ENCODE results near the gene ECPAS. TPM values are rescaled to one million over a fixed set of nuclear protein-coding genes. Genes with fewer than 3 reads are reported as not detected.

Gene ECPAS
- total RNA-seq, 1 donor from 2014 or later: 89.7 TPM

DNA sequence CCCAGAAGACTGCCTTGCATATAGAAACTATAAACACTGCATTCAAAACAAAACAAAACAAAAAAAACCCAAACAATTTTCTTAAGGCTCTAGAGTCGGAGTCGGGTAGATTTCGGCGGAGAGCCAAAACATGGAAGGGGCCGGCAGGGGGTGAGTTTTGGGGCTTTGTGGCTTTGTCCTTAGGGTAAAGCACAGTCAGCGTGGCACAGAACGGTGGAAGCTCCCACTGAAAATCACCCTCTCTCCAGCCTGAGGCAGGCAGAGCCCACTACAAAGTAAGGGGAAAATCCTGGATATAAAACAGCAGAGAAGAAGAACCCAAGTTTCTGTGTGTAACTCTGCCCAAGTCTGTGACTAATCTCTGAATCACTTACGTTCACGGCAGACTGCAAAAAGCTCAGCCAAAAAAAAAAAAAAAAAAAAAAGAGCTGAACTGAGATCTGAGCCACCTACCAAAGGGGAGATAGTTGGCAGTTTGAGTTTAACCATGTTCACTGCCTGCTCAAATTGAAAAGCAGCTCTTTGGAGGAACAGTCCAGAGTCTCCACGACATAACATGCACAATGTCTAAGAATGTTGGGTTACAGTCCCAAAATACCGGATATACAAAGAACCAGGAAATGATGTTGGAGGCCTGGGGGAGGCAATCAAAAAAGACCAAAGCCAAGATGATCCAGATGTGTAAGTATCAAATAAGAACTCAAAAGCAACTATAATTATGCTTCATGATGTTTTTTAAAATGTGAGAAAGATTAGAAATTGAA is 127.5 kb downstream of the ECPAS start:
- peak overlapping the region; percentile 78 for H3K27ac ChIP-seq (ENCODE audit: low read depth, low read length)
- no peak for TF ChIP-seq EZH2 (IDR thresholded peaks at IDR 0.05; ENCODE audit: insufficient read depth, low read length)
- TF ChIP-seq, protein P1, sequence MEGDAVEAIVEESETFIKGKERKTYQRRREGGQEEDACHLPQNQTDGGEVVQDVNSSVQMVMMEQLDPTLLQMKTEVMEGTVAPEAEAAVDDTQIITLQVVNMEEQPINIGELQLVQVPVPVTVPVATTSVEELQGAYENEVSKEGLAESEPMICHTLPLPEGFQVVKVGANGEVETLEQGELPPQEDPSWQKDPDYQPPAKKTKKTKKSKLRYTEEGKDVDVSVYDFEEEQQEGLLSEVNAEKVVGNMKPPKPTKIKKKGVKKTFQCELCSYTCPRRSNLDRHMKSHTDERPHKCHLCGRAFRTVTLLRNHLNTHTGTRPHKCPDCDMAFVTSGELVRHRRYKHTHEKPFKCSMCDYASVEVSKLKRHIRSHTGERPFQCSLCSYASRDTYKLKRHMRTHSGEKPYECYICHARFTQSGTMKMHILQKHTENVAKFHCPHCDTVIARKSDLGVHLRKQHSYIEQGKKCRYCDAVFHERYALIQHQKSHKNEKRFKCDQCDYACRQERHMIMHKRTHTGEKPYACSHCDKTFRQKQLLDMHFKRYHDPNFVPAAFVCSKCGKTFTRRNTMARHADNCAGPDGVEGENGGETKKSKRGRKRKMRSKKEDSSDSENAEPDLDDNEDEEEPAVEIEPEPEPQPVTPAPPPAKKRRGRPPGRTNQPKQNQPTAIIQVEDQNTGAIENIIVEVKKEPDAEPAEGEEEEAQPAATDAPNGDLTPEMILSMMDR (IDR thresholded peaks at IDR 0.05; ENCODE audit: insufficient read depth, low read depth, low read length): no peak
- H3K27me3 ChIP-seq (ENCODE audit: insufficient read depth, low read length): no peaks in the 10 kb centered on the region
- peak overlapping the region; percentile 66 for H3K9ac ChIP-seq (ENCODE audit: low read length)
- no peaks in the 10 kb centered on the region for H3K27me3 Mint-ChIP-seq (ENCODE audit: low read depth, unreplicated experiment)
- H3K4me1 ChIP-seq (ENCODE audit: insufficient read depth, low read length): peaks cover 2% of the 10 kb centered on the region
- H3K9me3 ChIP-seq (ENCODE audit: insufficient read depth, low read depth, low read length): no peaks in the 10 kb centered on the region
- H3K27ac Mint-ChIP-seq (ENCODE audit: unreplicated experiment): peak overlapping the region; percentile 94
- no peaks in the 10 kb centered on the region for H3K9me3 Mint-ChIP-seq (ENCODE audit: unreplicated experiment)
- H3K4me3 Mint-ChIP-seq (ENCODE audit: unreplicated experiment): no peak overlapping the region
- peak overlapping the region; percentile 29 for H2AFZ ChIP-seq (ENCODE audit: low read depth, low read length)
- peak overlapping the region; percentile 85 for H3K4me2 ChIP-seq (ENCODE audit: low read length)
- no peaks in the 10 kb centered on the region for H4K20me1 ChIP-seq (ENCODE audit: insufficient read depth, low read length)
- peaks cover 10% of the 10 kb centered on the region for H3K36me3 ChIP-seq (ENCODE audit: insufficient read depth, low read length)
- DNase-seq (ENCODE audit: low read depth) (peak; percentile 91), FAIRE-seq (peak; percentile 45)
- peaks cover 18% of the 10 kb centered on the region for H3K4me1 Mint-ChIP-seq (ENCODE audit: low read depth, unreplicated experiment)
- peaks cover 5% of the 10 kb centered on the region for H3K36me3 Mint-ChIP-seq (ENCODE audit: low read depth, unreplicated experiment)
- no peaks in the 10 kb centered on the region for H3K79me2 ChIP-seq (ENCODE audit: insufficient read depth, low read length)
- peak overlapping the region; percentile 45 for H3K4me3 ChIP-seq (ENCODE audit: insufficient read depth, low read depth, low read length)

DNA sequence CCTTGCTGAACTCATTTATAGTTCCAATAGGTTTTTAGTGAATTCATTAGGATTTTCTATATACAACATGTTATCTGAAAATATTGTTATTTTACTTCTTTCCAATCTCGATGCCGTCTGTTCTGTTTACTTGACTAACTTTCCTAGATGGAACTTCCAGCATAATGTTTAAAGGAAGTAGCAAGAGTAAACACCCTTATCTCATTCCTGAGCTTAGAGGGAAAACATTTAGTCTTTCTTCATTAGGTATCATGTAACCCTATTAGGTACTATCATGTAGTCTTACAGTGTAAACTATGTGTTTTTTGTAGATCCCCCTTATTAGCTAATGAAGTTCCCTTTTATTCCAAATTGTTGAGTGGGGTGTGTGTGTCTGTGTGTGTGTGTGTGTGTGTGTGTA is 131.6 kb downstream of the ECPAS start:
- Histone ChIP-seq H3K27ac (ENCODE audit: low read depth, low read length) (no peak overlapping the region), H4K20me1 (ENCODE audit: insufficient read depth, low read length) (no peaks in the 10 kb centered on the region), H3K4me2 (ENCODE audit: low read length) (no peak overlapping the region), H2AFZ (ENCODE audit: low read depth, low read length) (no peak overlapping the region), H3K4me1 (ENCODE audit: insufficient read depth, low read length) (peaks cover 2% of the 10 kb centered on the region), H3K79me2 (ENCODE audit: insufficient read depth, low read length) (no peaks in the 10 kb centered on the region), H3K9me3 (ENCODE audit: insufficient read depth, low read depth, low read length) (no peaks in the 10 kb centered on the region), H3K36me3 (ENCODE audit: insufficient read depth, low read length) (no peaks in the 10 kb centered on the region), H3K9ac (ENCODE audit: low read length) (no peak overlapping the region), H3K27me3 (ENCODE audit: insufficient read depth, low read length) (no peaks in the 10 kb centered on the region), H3K4me3 (ENCODE audit: insufficient read depth, low read depth, low read length) (no peak overlapping the region)
- Mint-ChIP-seq H3K9me3 (ENCODE audit: unreplicated experiment) (no peaks in the 10 kb centered on the region), H3K27me3 (ENCODE audit: low read depth, unreplicated experiment) (no peaks in the 10 kb centered on the region), H3K27ac (ENCODE audit: unreplicated experiment) (no peak overlapping the region), H3K4me3 (ENCODE audit: unreplicated experiment) (no peak overlapping the region), H3K36me3 (ENCODE audit: low read depth, unreplicated experiment) (peaks cover 1% of the 10 kb centered on the region), H3K4me1 (ENCODE audit: low read depth, unreplicated experiment) (peaks cover 19% of the 10 kb centered on the region)
- no peak for TF ChIP-seq EZH2 (IDR thresholded peaks at IDR 0.05; ENCODE audit: insufficient read depth, low read length)
- FAIRE-seq (no peak), DNase-seq (ENCODE audit: low read depth) (no peak)

DNA sequence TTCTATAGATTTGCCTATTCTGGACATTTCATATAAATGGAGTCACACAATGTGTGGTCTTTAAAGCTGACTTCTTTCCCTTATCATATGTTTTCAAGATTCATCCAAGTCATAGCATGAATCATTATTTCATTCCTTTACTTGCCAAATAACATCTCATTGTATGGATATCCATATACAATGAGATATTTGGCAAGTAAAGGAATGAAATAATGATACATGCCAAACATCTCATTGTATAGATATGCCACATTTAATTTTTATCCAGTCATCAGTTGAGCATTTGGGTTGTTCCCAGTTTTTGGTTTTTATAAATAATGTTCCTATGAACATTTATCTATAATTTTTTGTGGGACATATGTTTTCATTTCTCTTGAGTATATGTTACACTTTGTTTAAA is 133.6 kb downstream of the ECPAS start:
- H3K27ac Mint-ChIP-seq (ENCODE audit: unreplicated experiment): no peak overlapping the region
- H3K9me3 Mint-ChIP-seq (ENCODE audit: unreplicated experiment): no peaks in the 10 kb centered on the region
- H3K36me3 Mint-ChIP-seq (ENCODE audit: low read depth, unreplicated experiment): peaks cover 1% of the 10 kb centered on the region
- Histone ChIP-seq H3K27ac (ENCODE audit: low read depth, low read length) (no peak overlapping the region), H3K4me3 (ENCODE audit: insufficient read depth, low read depth, low read length) (no peak overlapping the region), H3K9ac (ENCODE audit: low read length) (no peak overlapping the region), H3K4me2 (ENCODE audit: low read length) (no peak overlapping the region), H3K79me2 (ENCODE audit: insufficient read depth, low read length) (no peaks in the 10 kb centered on the region), H3K27me3 (ENCODE audit: insufficient read depth, low read length) (no peaks in the 10 kb centered on the region), H3K9me3 (ENCODE audit: insufficient read depth, low read depth, low read length) (no peaks in the 10 kb centered on the region), H3K4me1 (ENCODE audit: insufficient read depth, low read length) (no peaks in the 10 kb centered on the region), H2AFZ (ENCODE audit: low read depth, low read length) (no peak overlapping the region), H4K20me1 (ENCODE audit: insufficient read depth, low read length) (no peaks in the 10 kb centered on the region), H3K36me3 (ENCODE audit: insufficient read depth, low read length) (no peaks in the 10 kb centered on the region)
- no peak for FAIRE-seq
- peak; percentile 1 for DNase-seq (ENCODE audit: low read depth)
- H3K4me3 Mint-ChIP-seq (ENCODE audit: unreplicated experiment): no peak overlapping the region
- no peaks in the 10 kb centered on the region for H3K27me3 Mint-ChIP-seq (ENCODE audit: low read depth, unreplicated experiment)
- TF ChIP-seq EZH2 (IDR thresholded peaks at IDR 0.05; ENCODE audit: insufficient read depth, low read length): no peak
- TF ChIP-seq, protein P1 (IDR thresholded peaks at IDR 0.05; ENCODE audit: insufficient read depth, low read depth, low read length): no peak
- H3K4me1 Mint-ChIP-seq (ENCODE audit: low read depth, unreplicated experiment): peaks cover 1% of the 10 kb centered on the region

All from astrocyte (in vitro differentiated cells and primary cell).